ENCODE data around the gene FOXA1. TPM values are rescaled to one million over a fixed set of nuclear protein-coding genes. Genes with fewer than 3 reads are reported as not detected.
"Not testable (repeated sequence)": the region's sequence is repeated elsewhere in the genome, so short reads cannot be mapped to it uniquely, and the experiment has no call there.

The FOXA1 gene
- total RNA-seq, 2 experiments from 2014 or later, result not detected

- POLR2A ChIA-PET, result no interaction called here
- CTCF ChIA-PET, result no interaction called here
- H3K4me3 Mint-ChIP-seq, result no peak overlapping the region
- H3K4me1 Mint-ChIP-seq, result no peaks in the 10 kb centered on the region
- no peaks in the 10 kb centered on the region for H3K36me3 Mint-ChIP-seq (ENCODE audit: low read depth)
- H3K27ac Mint-ChIP-seq, result no peak overlapping the region
- DNase-seq, result no peak
- peaks cover 11% of the 10 kb centered on the region for H3K27me3 Mint-ChIP-seq
- no peaks in the 10 kb centered on the region for H3K9me3 Mint-ChIP-seq
These were observed 14.9 kb downstream of the FOXA1 start for GRCh38 chr14:37580146-37580545.

- CTCF ChIA-PET, result no interaction called here
- peaks cover 6% of the 10 kb centered on the region for H3K27me3 Mint-ChIP-seq
- H3K27ac Mint-ChIP-seq, result no peak overlapping the region
- POLR2A ChIA-PET, result no interaction called here
- H3K36me3 Mint-ChIP-seq (ENCODE audit: low read depth), result no peaks in the 10 kb centered on the region
- no peak for DNase-seq
- no peak overlapping the region for H3K4me3 Mint-ChIP-seq
- H3K4me1 Mint-ChIP-seq, result no peaks in the 10 kb centered on the region
- no peaks in the 10 kb centered on the region for H3K9me3 Mint-ChIP-seq
These were observed 15.8 kb downstream of the FOXA1 start for GRCh38 chr14:37579274-37579673.

- H3K4me1 Mint-ChIP-seq, result no peaks in the 10 kb centered on the region
- no peak overlapping the region for H3K27ac Mint-ChIP-seq
- ChIA-PET CTCF (no interaction called here), POLR2A (no interaction called here)
- H3K27me3 Mint-ChIP-seq, result no peaks in the 10 kb centered on the region
- H3K9me3 Mint-ChIP-seq, result no peaks in the 10 kb centered on the region
- no peak for DNase-seq
- H3K36me3 Mint-ChIP-seq (ENCODE audit: low read depth), result no peaks in the 10 kb centered on the region
- no peak overlapping the region for H3K4me3 Mint-ChIP-seq
These were observed 21.7 kb downstream of the FOXA1 start for GRCh38 chr14:37573356-37573755.

DNA sequence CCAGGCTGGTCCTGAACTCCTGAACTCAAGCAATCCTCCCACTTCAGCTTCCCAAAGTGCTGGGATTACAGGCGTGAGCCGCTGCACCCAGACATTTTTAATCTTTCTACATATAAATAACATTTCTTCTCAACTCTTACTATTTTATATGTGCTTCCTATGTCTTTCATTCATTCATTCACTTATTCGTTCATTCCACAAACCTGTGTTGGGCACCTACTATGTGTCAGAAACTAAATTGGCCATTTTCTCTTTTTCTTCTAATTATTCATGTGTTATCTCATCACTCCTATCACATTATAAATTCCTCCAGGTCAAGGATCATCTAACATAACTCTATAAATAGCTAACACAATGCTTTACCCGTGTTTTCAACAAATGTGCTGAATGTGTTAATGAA, 23.7 kb downstream of the FOXA1 start:
- Mint-ChIP-seq H3K4me1 (no peaks in the 10 kb centered on the region), H3K4me3 (no peak overlapping the region), H3K36me3 (ENCODE audit: low read depth) (no peaks in the 10 kb centered on the region), H3K27ac (no peak overlapping the region), H3K27me3 (no peaks in the 10 kb centered on the region), H3K9me3 (no peaks in the 10 kb centered on the region)
- CTCF ChIA-PET, result no interaction called here
- no peak for DNase-seq
- POLR2A ChIA-PET, result no interaction called here

DNA sequence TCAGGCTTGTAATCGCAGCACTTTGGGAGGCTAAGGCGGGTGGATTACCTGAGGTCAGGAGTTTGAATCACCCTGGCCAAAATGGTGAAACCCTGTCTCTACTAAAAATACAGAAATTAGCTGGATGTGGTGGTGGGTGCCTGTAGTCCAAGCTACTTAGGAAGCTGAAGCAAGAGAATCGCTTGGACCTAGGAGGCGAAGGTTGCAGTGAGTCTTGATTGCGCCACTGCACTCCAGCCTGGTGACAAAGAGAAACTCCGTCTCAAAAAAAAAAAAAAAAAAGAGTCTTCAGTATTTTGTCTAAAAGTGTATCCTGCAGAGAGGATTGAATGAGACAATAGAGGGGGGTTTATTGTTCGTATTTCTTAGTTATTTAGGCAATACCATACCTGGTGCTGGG, 25.3 kb downstream of the FOXA1 start:
- CTCF ChIA-PET, result no interaction called here
- H3K9me3 Mint-ChIP-seq, result no peaks in the 10 kb centered on the region
- no peak overlapping the region for H3K4me3 Mint-ChIP-seq
- DNase-seq, result no peak
- POLR2A ChIA-PET, result no interaction called here
- no peaks in the 10 kb centered on the region for H3K27me3 Mint-ChIP-seq
- H3K4me1 Mint-ChIP-seq, result no peaks in the 10 kb centered on the region
- H3K36me3 Mint-ChIP-seq (ENCODE audit: low read depth), result no peaks in the 10 kb centered on the region
- H3K27ac Mint-ChIP-seq, result no peak overlapping the region

- Mint-ChIP-seq H3K4me3 (no peak overlapping the region), H3K4me1 (no peaks in the 10 kb centered on the region), H3K27ac (no peak overlapping the region), H3K27me3 (no peaks in the 10 kb centered on the region), H3K36me3 (ENCODE audit: low read depth) (no peaks in the 10 kb centered on the region), H3K9me3 (no peaks in the 10 kb centered on the region)
- DNase-seq, result no peak
- POLR2A ChIA-PET, result no interaction called here
- CTCF ChIA-PET, result no interaction called here
These were observed 28.2 kb downstream of the FOXA1 start for GRCh38 chr14:37566811-37567371.

GRCh38 chr14:37565550-37565949, 29.5 kb downstream of the FOXA1 start:
- no peak overlapping the region for H3K4me3 Mint-ChIP-seq
- DNase-seq, result no peak
- no peaks in the 10 kb centered on the region for H3K27me3 Mint-ChIP-seq
- no peaks in the 10 kb centered on the region for H3K4me1 Mint-ChIP-seq
- ChIA-PET POLR2A (no interaction called here), CTCF (no interaction called here)
- no peak overlapping the region for H3K27ac Mint-ChIP-seq
- H3K36me3 Mint-ChIP-seq (ENCODE audit: low read depth), result no peaks in the 10 kb centered on the region
- H3K9me3 Mint-ChIP-seq, result no peaks in the 10 kb centered on the region

- no peak for DNase-seq
- Mint-ChIP-seq H3K4me1 (no peaks in the 10 kb centered on the region), H3K4me3 (no peak overlapping the region), H3K27me3 (no peaks in the 10 kb centered on the region), H3K9me3 (no peaks in the 10 kb centered on the region), H3K36me3 (ENCODE audit: low read depth) (no peaks in the 10 kb centered on the region), H3K27ac (no peak overlapping the region)
- POLR2A ChIA-PET, result no interaction called here
- CTCF ChIA-PET, result no interaction called here
These were observed 31.9 kb downstream of the FOXA1 start for GRCh38 chr14:37563189-37563588.

DNA sequence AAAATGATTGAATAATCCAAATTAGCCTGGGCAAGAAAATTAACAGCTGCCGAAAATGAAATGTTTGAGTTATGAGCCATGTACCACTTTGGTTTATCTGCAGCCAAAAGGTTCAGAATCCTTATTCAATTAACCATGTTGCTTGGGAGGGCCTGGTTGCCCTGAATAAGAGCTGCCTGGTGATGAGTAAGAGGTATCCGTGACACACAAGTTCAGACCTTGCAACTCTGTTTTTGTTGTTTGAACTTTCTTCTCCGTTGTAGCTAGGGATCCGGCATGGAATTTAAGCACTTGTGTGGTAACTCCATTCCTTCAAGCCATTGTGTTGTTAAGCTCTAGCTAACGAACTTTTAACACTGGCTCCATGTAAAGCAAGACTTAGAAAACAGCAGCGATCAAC, 35.7 kb downstream of the FOXA1 start:
- POLR2A ChIA-PET, result no interaction called here
- CTCF ChIA-PET, result no interaction called here
- H3K27me3 Mint-ChIP-seq, result no peaks in the 10 kb centered on the region
- H3K9me3 Mint-ChIP-seq, result peaks cover 6% of the 10 kb centered on the region
- no peaks in the 10 kb centered on the region for H3K36me3 Mint-ChIP-seq (ENCODE audit: low read depth)
- H3K4me1 Mint-ChIP-seq, result no peaks in the 10 kb centered on the region
- H3K4me3 Mint-ChIP-seq, result no peak overlapping the region
- H3K27ac Mint-ChIP-seq, result no peak overlapping the region
- DNase-seq, result no peak

GRCh38 chr14:37558740-37559139, 36.3 kb downstream of the FOXA1 start:
- POLR2A ChIA-PET, result no interaction called here
- DNase-seq, result no peak
- no peak overlapping the region for H3K27ac Mint-ChIP-seq
- no peak overlapping the region for H3K4me3 Mint-ChIP-seq
- no peaks in the 10 kb centered on the region for H3K4me1 Mint-ChIP-seq
- peaks cover 6% of the 10 kb centered on the region for H3K9me3 Mint-ChIP-seq
- no peaks in the 10 kb centered on the region for H3K36me3 Mint-ChIP-seq (ENCODE audit: low read depth)
- CTCF ChIA-PET, result no interaction called here
- H3K27me3 Mint-ChIP-seq, result no peaks in the 10 kb centered on the region

DNA sequence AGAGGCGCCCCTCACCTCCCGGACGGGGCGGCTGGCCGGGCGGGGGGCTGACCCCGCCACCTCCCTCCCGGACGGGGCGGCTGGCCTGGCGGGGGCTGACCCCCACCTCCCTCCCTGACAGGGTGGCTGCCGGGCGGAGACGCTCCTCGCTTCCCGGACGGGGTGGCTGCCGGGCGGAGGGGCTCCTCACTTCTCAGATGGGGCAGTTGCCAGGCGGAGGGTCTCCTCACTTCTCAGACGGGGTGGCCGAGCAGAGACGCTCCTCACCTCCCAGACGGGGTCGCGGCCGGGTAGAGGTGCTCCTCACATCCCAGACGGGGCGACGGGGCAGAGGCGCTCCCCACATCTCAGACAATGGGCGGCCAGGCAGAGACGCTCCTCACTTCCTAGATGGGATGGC, 39.5 kb downstream of the FOXA1 start:
- H3K27me3 Mint-ChIP-seq; DNase-seq; H3K4me3 Mint-ChIP-seq; CTCF ChIA-PET; POLR2A ChIA-PET; H3K9me3 Mint-ChIP-seq; H3K27ac Mint-ChIP-seq; H3K36me3 Mint-ChIP-seq (ENCODE audit: low read depth); H3K4me1 Mint-ChIP-seq: not testable (repeated sequence)

GRCh38 chr14:37553935-37554550, 41.0 kb downstream of the FOXA1 start:
- POLR2A ChIA-PET, result no interaction called here
- H3K27ac Mint-ChIP-seq, result no peak overlapping the region
- CTCF ChIA-PET, result no interaction called here

DNA sequence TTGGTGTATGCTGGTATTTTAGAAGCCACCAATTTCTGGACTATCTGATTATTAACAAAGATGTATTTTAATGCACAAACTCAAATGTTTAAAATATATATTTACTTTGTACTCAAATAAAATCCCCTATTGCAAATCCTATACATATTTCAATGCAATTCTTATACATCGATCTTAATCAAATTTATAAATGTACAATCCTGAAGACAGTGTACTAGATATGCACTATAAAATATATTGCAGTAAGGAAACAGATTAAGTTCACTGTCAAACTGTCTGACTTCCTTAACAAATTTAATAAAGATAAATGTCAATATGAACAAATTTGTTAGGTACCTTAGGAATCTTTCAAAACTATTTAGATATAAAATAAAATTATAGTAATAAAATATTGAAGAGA, 43.9 kb downstream of the FOXA1 start:
- ChIA-PET CTCF (no interaction called here), POLR2A (no interaction called here)
- H3K36me3 Mint-ChIP-seq (ENCODE audit: low read depth), result no peaks in the 10 kb centered on the region
- DNase-seq, result no peak
- H3K27me3 Mint-ChIP-seq, result no peaks in the 10 kb centered on the region
- H3K4me1 Mint-ChIP-seq, result no peaks in the 10 kb centered on the region
- H3K9me3 Mint-ChIP-seq, result no peaks in the 10 kb centered on the region
- H3K4me3 Mint-ChIP-seq, result no peak overlapping the region
- no peak overlapping the region for H3K27ac Mint-ChIP-seq

More at GRCh38 chr14:37553935-37554550, 41.0 kb downstream of the FOXA1 start:
- Mint-ChIP-seq H3K4me1 (no peaks in the 10 kb centered on the region), H3K9me3 (peaks cover 6% of the 10 kb centered on the region), H3K27me3 (no peaks in the 10 kb centered on the region), H3K36me3 (ENCODE audit: low read depth) (no peaks in the 10 kb centered on the region), H3K4me3 (no peak overlapping the region)
- DNase-seq, result no peak

GRCh38 chr14:37550511-37550910, 44.5 kb downstream of the FOXA1 start:
- no peaks in the 10 kb centered on the region for H3K9me3 Mint-ChIP-seq
- no peaks in the 10 kb centered on the region for H3K36me3 Mint-ChIP-seq (ENCODE audit: low read depth)
- CTCF ChIA-PET, result no interaction called here
- no peak overlapping the region for H3K4me3 Mint-ChIP-seq
- POLR2A ChIA-PET, result no interaction called here
- no peaks in the 10 kb centered on the region for H3K4me1 Mint-ChIP-seq
- no peak for DNase-seq
- H3K27ac Mint-ChIP-seq, result no peak overlapping the region
- H3K27me3 Mint-ChIP-seq, result no peaks in the 10 kb centered on the region
